DMS53 treated with DMSO at 0.1 percent for 48 hours (cell line): ENCODE measurements around the gene THAP2.
"Not testable (repeated sequence)": the region's sequence is repeated elsewhere in the genome, so short reads cannot be mapped to it uniquely, and the experiment has no call there.

ENCODE experiments used
- DNase-seq: peaks from one replicate; lab custom pipeline; 2025; ENCODE audit not compliant: unreplicated experiment; lab: John Stamatoyannopoulos, UW

The THAP2 gene

DNA sequence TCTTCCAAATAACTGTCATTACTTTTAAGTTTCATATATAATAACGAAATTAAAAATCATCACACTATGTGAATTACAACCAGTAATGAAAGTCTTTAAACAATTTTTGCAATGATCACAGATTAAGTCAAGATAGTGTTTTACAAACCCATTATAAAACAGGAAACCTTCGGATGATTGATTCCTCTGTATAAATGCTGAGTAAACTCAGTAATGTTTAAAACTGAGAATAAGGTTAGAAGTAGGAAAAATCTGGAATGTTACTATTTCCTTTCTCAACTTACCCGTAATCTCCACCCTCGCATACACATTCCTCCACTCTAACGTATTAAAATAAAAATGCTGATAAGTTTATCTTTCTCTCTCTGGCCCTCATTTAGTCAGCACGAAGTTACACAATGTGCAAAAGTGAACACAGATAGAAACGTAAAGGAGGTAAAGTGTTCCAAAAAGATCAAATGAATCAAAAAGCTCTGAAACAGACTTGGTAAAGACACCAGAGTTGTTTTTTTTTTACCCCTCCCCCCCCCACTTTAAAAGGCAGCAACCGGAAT, 2.0 kb upstream of the THAP2 start:
- no peak for DNase-seq

DNA sequence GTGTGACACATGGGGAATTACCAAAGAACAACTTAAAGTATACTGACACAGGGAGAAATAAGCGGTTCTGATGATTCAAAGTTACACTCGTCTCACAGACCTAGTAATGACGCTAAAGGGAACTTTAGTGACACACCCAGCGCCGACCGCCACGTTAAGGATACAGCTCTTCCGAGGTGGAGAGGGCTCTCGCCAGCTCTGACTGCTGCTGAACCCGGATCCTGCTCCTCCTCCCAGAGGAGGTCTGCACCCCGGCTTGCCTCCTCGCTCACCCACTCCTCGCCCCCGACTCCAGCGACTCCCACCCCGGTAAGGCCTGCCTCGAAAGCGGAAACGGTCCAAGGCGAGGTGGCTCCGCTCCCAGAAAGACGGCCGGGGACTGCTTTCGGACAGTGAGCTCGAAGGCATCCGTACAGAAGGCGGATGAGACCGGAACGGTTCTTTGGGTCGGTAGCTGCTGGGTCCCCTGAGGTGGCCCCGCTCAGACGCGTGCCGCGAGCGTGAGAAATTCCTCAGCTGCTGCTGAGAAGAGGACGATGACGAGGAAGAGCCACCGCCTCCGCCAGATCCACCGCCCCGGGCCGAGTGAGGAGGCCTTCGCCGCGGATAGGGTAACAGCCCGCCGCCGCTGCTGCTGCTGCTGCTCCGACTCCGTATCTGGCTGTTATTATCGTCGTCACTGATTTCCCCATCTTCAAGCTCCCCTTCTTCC, 1.1 kb upstream of the THAP2 start:
- DNase-seq: peak; percentile 47

DNA sequence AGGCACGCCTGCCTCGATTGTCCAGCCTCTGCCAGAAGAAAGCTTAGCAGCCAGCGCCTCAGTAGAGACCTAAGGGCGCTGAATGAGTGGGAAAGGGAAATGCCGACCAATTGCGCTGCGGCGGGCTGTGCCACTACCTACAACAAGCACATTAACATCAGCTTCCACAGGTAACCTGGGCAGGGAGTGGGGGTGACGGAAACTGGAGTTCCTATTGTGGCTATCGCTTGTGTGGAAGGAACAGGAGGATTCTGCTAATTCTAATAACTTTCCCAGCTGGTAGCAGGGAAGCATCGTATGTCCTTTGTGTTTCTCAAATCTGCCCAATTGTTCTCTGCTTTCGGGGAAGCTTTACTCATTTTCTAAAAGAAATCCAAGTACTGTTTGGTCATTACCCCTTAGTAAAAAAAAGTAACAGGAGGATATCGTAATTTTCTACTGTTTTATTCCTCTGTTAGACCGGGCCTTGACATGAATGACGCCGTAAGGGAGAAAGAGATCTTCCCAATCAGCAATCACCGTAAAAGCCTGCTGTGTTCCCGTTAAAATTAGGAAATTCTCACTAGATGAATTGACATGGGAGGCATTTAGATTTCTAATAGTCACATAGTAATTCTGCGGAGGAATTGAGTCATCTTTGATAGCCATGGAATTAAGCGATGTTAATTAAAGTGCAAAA, 449 bp downstream of the THAP2 start:
- DNase-seq: no peak

DNA sequence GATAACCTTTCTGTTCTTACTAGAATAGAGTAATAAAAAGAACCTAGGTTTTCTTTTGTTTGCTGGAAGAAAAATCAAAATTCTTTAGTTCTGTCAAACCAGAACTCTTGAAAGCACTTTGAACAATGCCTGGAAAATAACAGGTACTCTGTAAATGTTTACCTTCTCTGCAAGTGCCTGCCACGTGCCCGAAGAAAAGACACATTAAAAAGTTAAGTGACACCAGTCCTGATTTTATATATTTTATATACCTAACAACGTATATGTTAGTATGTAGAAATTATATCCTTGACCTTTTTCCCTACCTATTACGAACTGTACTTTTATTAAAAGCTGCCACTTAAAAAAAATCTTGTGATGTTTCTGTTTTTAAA, 976 bp downstream of the THAP2 start:
- DNase-seq: no peak

DNA sequence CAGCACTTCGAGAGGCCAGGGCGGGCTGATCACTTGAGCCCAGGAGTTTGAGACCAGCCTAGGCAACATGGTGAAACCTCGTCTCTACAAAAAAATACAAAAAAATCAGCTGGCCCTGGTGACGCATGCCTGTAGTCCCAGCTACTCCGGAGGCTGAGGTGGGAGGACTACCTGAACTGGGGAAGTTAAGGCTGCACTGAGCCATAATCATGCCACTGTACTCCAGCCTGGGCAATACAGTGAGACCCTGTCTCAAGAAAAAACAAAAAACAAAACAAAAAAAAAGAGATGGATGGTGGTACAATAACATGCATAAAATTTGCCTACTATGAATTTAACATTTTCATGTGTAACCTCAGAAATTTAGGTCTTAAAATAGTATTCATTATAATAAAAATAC, 2.2 kb downstream of the THAP2 start:
- no peak for DNase-seq

DNA sequence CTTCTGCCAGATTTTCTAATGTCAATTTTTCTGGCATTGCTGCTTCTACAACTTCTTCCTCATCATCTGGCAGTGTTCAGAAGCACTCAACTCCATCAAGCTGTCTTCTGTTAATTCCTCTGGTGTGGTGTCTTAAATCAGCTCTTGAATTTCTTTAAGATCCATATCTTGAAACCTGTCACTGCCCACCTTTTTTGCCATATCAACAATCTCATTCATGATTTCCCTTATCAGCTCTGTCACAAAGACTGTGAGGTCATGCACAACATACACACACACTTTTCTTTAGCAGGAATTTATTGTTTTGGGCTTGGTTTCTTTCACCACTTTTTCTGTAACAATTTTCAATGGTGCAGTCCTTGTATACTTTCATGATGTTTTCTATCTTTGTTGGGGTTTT, 7.2 kb downstream of the THAP2 start:
- DNase-seq: no peak

DNA sequence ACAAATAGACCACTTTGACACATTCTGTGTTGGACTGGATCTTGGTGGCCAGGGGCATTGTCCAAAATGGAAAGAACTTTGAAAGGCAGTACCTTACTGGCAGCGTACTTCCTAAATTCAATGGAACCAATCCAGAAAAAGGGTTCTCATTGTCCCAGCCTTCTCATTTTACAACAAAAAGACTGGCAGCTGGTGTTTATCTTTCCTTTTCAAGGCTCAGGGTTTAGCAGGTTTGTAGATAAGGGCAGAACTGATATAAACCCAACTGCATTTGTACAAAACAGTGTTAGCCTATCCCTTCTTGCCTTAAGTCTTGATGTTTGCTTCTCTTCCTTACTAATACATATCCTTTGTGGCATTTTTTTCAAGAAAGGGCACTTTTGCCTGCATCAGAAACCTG, 7.7 kb downstream of the THAP2 start:
- DNase-seq: no peak

DNA sequence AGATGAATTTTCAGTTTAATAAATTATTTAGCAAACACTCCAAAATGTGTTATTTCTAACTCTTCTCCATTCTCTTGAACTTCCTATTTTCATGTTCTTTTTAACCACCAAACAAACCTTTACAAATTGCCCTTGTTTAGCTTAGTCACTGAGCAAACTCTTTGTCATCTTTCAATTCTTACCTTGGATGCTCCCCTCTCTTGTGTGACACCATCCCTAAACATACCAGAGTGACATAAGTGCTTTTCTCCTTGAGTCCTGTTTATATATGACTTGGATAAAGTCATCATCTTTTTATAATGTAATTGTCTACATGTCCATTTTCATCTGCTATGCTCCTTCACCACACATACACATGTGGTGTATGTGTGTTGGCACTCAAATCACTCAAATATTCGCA, 18.4 kb downstream of the THAP2 start:
- DNase-seq: peak; percentile 80

DNA sequence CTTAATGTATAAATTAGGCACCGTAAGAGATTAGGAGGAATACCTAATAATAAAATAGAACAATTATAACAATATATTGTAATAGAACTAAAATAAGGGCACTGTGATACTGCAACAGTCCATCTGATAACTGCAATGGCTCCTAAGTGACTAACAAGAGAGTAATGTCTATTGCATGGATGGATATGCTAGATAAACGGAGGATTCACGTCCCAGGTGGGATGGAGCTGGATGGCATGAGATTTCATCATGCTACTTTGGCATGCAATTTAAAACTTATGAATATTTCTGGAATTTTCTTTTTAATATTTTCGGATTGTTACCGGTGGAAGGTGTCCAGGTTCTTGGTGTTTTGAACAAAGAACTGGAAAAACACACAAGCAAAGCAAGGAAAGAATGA, 19.5 kb downstream of the THAP2 start:
- DNase-seq: no peak

DNA sequence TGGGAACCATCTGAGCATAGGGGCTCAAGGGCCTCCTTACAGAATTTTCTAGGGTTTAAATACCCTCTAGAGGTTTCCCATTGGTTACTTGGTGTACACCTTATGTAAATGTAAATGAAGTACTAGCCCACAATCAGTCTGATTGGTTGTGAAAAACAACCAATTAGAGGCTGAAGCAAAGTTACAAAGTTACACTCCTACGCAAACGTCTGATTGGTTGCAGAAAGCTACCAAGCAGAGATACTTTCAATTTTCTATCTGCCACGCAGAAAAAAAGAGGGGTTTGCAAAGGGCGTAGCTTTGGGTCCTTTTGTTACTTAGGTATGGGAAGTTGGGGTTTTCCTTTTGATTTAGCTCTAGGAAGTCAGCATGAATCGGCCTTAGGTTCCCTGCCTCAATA, 20.0 kb downstream of the THAP2 start:
- no peak for DNase-seq

DNA sequence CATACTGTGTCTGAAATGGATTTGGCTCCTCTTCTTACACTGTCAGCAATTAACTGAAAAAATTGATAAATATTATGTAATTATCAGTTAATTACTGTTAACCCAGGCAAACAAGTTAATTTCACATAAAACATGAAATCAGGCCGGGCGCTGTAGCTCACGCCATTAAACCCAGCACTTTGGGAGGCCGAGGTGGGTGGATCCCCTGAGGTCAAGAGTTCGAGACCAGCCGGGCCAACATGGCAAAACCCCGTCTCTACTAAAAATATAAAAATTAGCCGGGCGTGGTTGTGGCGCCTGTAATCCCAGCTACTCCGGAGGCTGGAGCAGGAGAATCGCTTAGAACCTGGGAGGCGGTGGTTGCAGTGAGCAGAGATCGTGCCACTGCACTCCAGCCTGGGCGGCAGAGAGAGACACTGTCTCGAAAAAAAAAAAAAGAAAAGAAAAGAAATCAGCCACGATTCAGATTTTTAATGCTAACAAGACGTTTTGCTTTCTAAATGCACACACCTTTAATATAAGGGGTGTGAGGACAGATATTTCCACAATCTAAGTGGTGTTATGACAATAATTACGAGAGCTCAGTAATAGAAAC, 21.3 kb downstream of the THAP2 start:
- DNase-seq: no peak

DNA sequence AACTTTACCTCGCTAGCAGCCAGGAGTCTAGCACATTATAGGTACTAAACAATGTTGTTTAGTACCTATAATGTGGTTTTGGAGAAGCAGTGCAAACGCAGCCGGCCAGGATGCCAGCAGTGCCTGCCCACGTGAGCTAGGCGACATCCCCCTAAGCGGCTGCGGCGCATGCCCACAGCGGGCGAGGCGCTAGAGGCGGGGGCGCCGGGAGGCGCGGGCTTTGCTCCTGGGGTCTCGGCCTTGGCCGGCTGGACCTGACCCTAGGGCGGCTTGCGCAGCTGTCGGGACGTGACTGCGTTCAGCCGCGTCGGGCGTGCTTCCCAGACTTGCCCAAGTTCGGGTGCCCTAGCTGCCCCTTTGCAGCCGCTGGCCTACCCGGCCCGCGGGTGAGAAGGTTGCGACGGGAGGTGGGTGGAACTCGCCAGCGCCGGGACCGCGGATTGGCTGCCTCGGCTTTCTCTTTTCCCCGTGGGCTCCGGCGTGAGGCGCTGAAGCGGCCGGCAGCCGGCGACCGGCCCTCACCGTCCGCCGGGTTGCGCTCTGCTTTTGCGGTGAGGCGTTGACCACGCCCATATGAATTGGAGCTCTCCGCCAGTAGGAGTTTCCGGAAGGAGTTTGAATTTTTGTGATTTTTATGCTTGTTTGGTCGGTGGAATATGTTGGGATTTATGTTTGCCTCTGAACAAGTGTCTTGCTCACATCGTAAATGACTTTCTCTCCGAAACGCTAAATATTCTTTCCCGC, 22.0 kb downstream of the THAP2 start, which contains the start of gene TMEM19:
Gene TMEM19, plus strand, starts transcription at position 169 of the 744 bp plus-strand sequence. CDS start 599 bp downstream, outside the sequence.
- peak; percentile 93 for DNase-seq

DNA sequence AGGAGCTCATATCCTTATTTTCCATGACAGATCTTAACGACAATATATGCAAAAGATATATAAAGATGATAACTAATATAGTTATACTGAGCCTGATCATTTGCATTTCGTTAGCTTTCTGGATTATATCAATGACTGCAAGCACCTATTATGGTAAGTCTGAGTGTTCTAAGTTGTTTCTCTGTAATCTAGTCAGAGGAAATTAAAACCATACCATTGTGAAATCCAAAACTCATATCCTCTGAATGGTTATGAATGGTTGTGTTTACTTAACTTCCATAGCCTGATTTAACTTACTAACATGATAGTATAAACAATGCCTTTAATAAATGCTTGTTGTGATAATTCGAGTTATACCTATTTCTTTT, 22.5 kb downstream of the THAP2 start:
- no peak for DNase-seq

DNA sequence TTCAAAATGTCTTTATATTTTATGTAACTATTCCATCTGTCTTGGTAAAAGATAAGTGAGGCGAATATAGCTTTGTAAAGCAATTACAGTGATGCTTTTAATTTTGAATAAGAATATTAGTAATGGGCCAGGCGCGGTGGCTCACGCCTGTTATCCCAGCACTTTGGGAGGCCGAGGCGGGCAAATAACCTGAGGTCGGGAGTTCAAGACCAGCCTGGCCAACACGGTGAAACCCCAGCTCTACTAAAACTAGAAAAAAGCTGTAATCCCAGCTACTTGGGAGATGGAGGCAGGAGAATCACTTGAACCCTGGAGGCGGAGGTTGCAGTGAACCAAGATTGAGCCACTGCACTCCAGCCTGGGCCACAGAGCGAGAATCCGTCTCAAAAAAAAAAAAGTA, 23.1 kb downstream of the THAP2 start:
- DNase-seq: not testable (repeated sequence)

DNA sequence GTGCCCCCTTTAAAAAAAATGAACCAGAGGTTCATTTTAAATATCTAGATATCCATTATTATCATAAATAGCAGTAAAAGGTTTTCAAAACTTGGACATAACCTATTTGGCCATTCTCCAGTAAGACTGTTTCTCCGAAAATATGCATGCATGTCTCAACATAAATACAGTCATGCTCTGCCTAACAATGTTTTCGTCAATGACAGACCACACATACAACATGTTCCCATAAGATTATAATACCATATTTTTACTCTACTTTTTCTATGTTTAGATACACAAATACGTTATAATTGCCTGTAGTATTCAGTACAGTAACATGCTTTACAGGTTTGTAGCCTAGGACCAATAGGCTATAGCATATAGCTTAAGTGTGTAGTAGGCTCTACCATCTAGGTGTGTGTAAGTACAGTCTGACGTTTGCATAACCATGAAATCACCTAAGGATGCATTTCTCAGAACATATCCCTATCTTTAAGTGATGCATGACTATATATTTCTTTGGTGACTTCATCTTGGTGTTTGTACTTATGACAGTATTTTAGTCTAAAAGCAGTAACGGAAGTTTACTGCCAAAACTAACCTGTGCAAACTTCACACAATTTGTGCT, 25.0 kb downstream of the THAP2 start:
- no peak for DNase-seq

DNA sequence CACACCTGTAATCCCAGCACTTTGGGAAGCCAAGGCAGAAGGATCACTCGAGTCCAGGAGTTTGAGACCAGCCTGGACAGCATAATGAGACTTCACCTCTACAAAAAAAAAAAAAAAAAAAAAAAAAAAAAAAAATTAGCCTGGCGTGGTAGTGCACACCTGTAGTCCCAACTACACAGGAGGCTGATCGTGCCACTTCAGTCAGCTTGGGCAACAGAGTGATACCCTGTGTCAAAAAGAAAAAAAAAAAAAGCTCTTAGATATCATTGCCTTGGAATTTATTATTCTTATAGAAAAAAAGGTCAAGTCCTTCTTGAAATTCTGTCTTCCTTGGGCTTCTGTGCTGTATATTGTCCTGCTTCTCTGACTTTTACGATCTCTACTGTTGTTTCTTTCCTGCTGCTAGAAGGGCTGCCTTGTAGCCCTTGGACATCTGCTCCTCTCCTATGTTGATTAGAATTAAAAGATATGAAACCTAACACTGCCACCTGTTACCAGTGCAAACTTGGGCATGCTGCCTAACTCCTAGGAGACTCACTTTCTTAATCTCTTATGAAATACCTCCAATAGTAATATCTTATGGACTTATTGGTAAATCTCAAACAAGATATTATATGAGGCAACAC, 27.5 kb downstream of the THAP2 start:
- DNase-seq: peak; percentile 65

DNA sequence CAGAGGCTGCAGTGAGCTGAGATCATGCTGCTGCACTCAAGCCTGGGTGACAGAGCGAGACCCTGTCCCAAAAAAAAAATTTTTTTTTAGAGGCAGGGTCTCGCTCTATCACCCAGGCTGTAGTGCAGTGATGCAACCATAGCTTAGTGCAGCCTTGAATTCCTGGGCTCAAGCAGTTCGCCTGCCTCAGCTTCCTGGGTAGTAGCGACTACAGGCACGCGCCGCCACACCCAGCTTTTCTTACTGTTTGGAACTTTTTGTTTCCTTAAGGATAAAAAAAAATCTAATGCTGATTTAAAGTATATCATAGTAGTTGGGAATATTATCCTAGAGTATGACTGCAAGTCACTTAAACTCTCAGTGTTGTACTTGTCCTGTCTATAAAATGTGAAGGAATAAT, 29.0 kb downstream of the THAP2 start:
- no peak for DNase-seq

DNA sequence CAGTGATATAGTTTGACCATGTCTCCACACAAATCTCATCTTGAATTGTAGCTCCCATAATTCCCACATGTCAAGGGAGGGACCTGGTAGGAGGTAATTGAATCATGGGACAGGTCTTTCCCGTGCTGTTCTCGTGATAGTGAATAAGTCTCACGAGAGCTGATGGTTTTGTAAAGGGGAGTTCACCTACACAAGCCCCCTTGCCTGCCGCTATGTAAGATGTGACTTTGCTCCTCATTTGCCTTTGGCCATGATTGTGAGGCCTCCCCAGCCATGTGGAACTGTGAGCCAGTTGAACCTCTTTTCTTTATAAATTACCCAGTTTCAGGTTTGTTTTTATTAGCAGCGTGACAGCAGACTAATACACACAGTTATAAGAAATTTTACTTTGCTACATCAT, 29.6 kb downstream of the THAP2 start:
- not testable (repeated sequence) for DNase-seq

DNA sequence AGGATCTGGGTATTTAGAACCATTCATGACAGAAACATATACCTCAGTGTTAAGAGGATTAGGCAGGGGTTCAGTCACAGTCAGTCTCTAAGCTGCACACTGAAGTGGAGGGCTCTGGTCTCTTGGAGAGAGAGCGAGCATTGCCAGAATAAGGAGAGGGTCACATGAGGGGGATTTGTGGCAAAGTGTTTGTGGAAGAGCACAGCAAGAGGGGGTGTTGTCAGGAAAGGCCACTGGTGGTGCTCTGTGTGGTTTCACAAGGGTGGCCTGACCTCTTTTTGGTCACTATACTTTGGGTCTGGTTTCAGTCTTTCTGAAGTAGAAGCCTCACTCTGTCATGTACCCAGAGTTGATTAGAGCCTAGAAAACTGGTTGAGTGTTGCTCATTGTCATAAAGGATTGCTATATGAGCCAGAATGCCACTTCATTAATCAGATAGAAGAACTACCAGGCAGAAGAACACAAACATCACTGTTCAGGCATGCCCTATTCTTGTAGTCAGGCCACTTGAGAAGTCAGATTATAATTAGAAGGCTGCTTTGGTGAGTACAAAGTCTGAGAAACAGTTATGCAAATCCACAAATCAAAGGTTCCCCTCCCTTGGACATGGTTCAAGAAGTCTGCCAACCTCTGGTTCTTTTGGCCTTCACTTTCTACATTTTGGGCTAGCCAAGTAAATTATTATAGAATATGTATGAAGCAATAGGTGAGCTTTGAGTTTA, 30.2 kb downstream of the THAP2 start:
- no peak for DNase-seq

DNA sequence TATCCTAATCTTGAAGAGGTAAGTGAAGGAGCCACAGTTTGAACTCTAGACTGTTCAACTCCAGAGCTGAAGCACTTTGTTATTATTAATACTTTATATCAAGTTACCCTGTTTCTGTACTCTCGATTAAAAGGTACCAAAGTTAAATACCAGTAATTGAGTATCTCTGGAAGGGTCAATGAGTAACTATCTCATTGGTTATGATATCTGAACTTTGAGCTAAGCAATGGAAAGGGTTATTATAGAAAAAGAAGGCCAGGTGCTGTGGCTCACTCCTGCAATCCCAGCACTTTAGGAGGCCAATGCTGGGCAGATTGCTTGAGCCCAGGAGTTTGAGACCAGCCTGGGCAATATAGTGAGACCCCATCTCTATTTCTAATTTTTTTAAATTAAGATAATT, 31.7 kb downstream of the THAP2 start:
- no peak for DNase-seq
